ENCODE data around the gene ACTN4.

The ACTN4 gene

DNA sequence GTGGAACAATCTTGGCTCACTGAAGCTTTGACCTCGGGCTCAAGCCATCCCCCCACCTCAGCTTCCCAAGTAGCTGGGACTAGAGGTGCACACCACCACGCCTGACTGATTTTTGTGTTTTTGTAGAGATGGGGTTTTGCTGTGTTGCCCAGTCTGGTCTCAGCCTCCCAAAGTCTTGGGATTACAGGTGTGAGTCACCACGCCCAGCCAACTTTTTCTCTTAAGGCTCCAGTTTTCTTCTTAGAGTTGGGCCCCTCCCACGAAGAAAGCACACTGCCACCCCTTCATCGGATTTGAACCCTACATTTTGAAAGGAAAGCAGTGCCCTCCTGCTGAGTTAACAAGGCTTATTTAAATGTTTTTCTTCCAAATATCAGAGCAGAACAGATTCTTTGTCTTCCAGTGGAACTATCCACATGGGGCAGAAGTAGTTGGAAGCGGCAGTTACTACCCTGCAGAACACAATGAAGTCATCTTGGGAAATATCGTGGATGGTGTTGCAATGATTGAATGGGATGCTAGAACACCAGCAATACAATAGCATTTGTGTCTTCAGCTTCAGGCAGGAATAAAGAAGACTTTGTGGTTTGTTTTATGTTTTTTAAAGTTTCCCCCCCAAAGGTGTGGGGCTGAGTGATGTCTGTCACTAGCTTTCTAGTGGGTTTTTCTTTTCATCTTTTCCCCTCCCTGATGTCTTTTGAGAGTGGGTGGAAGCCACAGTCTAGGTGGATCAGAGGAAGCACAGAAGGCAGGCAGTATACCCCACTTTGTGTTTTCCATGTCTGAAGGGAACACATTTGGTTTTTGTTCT, 8.9 kb downstream of the ACTN4 start:
- DNase-seq (ENCODE audit: low read depth): no peak
- no peak overlapping the region for H3K4me3 ChIP-seq (ENCODE audit: low read length)
- TF ChIP-seq, protein P1, sequence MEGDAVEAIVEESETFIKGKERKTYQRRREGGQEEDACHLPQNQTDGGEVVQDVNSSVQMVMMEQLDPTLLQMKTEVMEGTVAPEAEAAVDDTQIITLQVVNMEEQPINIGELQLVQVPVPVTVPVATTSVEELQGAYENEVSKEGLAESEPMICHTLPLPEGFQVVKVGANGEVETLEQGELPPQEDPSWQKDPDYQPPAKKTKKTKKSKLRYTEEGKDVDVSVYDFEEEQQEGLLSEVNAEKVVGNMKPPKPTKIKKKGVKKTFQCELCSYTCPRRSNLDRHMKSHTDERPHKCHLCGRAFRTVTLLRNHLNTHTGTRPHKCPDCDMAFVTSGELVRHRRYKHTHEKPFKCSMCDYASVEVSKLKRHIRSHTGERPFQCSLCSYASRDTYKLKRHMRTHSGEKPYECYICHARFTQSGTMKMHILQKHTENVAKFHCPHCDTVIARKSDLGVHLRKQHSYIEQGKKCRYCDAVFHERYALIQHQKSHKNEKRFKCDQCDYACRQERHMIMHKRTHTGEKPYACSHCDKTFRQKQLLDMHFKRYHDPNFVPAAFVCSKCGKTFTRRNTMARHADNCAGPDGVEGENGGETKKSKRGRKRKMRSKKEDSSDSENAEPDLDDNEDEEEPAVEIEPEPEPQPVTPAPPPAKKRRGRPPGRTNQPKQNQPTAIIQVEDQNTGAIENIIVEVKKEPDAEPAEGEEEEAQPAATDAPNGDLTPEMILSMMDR (conservative IDR thresholded peaks at IDR 0.05; ENCODE audit: low read depth, low read length): no peak

DNA sequence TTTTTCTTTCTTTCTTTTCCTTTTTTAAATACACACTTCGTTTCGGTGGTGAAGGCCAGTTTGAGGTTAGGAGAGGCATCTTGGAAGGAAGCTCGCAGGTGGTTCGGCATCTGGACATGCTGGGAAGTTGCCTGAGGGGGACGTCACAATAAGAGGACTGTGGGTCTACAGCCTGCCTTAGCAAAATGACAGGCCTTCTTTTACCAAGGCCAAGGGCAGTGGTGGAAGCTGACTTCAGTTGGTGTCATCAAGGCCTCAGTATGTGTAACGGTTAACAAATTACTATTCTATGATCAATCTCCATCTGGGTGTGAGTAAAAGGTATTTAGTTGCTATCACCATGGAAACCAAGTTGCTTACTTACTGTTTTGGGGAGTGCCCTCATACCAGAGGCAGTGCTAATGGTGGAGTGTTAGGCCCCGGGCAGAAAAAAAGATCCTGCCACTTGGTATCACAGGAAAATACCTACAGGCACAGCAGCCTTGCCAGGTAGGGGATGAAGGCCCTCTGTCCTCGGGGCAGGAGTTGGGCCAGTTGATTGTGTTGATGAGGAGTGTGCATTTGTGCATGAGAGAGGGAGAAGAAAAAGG, 10.3 kb downstream of the ACTN4 start:
- H3K4me3 ChIP-seq (ENCODE audit: low read length): peak overlapping the region; percentile 9
- peak; percentile 87 for DNase-seq (ENCODE audit: low read depth)
- TF ChIP-seq, protein P1 (conservative IDR thresholded peaks at IDR 0.05; ENCODE audit: low read depth, low read length): no peak

DNA sequence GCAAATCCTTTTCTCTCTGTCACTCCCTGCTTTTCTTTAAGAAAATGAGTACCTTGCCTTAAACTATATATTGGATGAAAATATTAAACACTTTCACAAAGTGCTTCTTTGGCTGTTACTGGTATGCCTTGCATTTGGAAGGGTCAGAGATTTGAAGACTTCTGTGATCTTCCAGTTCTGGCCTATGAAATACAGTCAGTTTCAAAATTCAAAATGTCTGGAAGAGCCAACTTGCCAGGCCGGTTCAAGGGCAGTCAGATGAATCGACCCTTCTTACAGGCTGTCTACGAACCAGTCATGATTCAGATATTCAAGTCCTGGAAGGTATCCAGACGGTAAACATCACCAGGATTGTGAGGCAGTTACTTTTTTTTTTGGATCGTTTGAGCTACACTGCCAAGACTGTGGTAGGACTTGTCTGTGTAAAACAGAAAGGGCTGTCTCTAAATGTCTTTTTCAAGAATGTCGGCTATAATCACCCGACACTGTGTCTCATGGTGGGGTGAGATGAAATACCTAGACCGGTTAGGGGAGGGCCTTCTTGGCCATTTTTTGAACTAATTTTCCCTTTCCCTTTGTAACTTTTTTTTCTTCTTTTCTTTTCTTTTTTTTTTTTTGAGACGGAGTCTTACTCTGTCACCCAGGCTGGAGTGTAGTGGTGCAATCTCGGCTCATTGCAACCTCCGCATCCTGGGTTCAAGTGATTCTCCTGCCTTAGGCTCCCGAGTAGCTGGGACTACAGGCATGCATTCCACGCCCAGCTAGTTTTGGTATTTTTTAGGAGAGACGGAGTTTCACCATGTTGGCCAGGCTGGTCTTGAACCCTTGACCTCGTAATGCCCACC, 11.2 kb downstream of the ACTN4 start:
- peak overlapping the region; percentile 1 for H3K4me3 ChIP-seq (ENCODE audit: low read length)
- DNase-seq (ENCODE audit: low read depth): peak; percentile 98
- TF ChIP-seq, protein P1 (conservative IDR thresholded peaks at IDR 0.05; ENCODE audit: low read depth, low read length): no peak

DNA sequence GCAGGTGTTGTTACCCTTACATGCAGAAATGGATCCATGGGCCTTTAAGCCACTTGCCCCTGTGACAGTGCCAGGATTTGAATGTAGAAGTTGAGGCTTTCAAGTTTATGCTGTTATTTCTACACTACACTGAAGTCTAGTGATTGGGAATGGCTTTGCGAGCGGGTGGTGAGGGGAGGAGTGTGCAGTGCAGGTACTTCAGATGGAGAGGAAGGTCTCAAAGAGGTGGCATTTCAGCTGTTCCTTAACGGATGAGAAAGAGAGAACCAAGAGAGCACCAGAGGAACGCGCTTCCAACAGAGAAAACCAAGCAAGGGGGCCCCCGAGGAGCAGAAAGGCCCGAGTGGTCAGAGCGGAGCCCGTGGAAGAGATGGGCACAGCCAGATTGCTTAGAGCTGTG, 13.3 kb downstream of the ACTN4 start:
- no peak overlapping the region for H3K4me3 ChIP-seq (ENCODE audit: low read length)
- TF ChIP-seq, protein P1 (conservative IDR thresholded peaks at IDR 0.05; ENCODE audit: low read depth, low read length): no peak
- DNase-seq (ENCODE audit: low read depth): no peak

DNA sequence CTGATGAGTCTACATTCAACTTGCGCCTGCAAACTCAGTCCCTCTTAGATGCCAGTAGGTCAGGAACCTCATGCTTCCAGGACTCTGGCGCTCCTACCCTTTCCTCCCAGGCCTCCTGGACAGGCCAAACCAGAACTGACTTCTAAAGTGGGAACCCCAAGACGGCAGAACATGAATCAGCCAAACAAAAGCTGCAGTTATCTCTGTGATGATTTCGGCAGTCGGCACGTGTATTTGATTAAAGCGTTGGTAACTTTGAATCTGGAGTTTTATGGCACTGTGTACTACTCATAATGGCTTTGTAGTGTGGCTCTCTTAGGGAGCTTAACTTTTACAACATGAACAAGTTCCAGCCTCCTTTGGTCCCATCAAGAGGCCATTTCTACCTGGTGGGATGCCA, 13.7 kb downstream of the ACTN4 start:
- TF ChIP-seq, protein P1 (conservative IDR thresholded peaks at IDR 0.05; ENCODE audit: low read depth, low read length): no peak
- DNase-seq (ENCODE audit: low read depth): no peak
- no peak overlapping the region for H3K4me3 ChIP-seq (ENCODE audit: low read length)

DNA sequence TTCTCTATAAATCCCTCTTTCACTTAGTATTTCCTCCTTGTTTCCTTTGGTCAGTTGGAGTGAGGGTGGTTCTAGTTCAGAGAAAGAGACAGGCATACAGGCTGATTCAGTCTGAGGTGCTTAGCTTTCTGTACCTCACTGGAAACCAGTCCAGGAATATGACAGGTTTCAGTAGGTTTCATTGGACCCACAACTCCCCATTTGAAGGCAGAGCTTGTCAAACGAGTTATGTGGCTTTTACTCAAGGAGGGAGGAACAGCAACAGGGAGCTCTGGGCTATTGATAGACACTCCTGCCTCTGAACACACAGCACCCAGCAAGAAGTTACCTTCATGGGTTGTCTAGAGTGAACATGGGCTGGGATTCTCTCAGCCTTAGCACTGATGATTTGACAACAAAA, 14.5 kb downstream of the ACTN4 start:
- TF ChIP-seq, protein P1 (conservative IDR thresholded peaks at IDR 0.05; ENCODE audit: low read depth, low read length): no peak
- no peak overlapping the region for H3K4me3 ChIP-seq (ENCODE audit: low read length)
- no peak for DNase-seq (ENCODE audit: low read depth)
